ENCODE data around the gene LRMDA. TPM values are rescaled to one million over a fixed set of nuclear protein-coding genes. Genes with fewer than 3 reads are reported as not detected.

LRMDA gene
- total RNA-seq, 4 donors from 2014 or later = 0.76 to 6.4 (median 1.3) TPM

DNA sequence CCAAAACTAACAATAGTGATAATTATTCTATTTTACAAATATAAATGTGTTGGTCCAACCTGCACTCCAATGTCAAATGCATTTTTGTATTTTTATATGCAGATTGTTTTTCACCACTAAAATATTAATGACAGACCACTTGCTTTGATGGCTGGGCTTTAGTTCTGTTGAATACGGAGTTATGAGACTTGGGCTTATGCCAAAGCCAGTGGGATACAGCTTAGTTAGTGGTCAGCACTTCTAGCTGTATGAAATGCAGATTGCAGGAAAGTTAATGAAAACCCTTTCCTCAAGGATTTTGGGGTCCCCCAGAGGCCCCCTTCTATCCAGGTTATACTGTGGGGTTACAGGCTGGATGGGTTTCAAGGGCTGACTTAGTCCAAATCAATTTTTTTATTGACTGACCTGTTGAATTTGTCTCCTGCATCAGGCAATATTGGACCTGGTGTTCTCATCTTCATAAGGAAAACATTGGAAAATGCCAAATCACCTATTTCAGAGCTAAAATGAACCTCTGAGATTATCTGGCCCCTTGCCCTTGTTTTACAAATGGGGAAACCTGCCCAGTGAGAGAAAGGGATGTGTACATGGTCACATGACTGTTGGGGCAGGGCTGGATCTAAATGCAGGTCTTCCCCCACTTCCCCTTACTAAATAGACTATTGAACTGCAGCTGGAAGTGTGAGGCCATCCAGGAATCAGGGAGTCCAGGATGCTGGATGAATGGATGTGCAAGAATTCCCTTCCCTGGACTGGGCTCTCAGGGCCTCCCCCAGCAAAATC, 1120.9 kb downstream of the LRMDA start:
- WGBS, 2 donors = 80 to 87% methylated on average over 1 of the region's 1 CpG
- intact Hi-C loops (cut with DNase I; ENCODE audit: low total_unique reads) = no loop called here
- TF ChIP-seq, protein P1, sequence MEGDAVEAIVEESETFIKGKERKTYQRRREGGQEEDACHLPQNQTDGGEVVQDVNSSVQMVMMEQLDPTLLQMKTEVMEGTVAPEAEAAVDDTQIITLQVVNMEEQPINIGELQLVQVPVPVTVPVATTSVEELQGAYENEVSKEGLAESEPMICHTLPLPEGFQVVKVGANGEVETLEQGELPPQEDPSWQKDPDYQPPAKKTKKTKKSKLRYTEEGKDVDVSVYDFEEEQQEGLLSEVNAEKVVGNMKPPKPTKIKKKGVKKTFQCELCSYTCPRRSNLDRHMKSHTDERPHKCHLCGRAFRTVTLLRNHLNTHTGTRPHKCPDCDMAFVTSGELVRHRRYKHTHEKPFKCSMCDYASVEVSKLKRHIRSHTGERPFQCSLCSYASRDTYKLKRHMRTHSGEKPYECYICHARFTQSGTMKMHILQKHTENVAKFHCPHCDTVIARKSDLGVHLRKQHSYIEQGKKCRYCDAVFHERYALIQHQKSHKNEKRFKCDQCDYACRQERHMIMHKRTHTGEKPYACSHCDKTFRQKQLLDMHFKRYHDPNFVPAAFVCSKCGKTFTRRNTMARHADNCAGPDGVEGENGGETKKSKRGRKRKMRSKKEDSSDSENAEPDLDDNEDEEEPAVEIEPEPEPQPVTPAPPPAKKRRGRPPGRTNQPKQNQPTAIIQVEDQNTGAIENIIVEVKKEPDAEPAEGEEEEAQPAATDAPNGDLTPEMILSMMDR (IDR thresholded peaks at IDR 0.05) = no peak
- no peak for TF ChIP-seq POLR2A (IDR thresholded peaks at IDR 0.05)
- no peak overlapping the region for H3K4me3 ChIP-seq (ENCODE audit: low read depth, poor library complexity, severe bottlenecking)
- DNase-seq (ENCODE audit: low spot score in 2 of 2) = no peak

DNA sequence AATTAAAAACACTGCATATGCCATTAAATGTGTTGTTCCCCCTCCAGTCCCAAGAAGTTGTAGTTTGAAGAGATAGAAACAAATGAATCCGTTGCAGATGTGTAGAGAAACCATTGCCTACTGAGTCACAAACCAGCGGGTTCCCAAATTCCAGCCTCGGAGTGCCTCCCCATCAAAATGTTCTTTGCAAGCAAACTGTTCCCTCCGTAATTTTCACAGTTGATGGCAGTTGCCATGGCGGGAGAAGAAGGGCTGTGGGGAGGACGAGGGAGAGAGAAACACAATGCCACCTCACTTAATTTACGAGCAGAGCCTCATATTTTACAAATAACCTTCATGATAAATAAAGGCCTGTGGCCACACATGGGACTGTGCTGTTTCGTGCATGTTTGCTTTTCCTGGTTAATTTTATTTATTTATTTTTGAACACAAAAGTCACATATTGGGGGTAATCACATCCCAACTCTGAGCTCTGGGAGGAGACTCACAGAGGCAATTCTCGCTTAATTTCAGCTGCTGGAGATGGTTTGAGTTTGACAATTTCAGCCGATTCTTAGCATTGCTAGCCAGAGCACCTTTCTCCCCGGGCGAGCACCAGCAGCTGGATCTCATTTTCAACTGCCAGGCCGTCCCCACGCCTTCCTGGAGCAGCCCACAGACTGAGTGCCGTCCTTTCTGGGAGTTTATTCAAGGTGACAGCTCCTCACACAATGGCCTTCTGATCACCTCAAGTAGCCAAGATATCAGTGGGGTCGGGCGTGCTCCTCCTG, 1122.0 kb downstream of the LRMDA start:
- TF ChIP-seq, protein P1 (IDR thresholded peaks at IDR 0.05) = no peak
- TF ChIP-seq POLR2A (IDR thresholded peaks at IDR 0.05) = no peak
- no peak overlapping the region for H3K4me3 ChIP-seq (ENCODE audit: low read depth, poor library complexity, severe bottlenecking)
- DNase-seq (ENCODE audit: low spot score in 2 of 2) = no peak
- intact Hi-C loops (cut with DNase I; ENCODE audit: low total_unique reads) = no loop called here
- 71% methylated on average over 17 of the region's 17 CpGs for WGBS, 2 donors

DNA sequence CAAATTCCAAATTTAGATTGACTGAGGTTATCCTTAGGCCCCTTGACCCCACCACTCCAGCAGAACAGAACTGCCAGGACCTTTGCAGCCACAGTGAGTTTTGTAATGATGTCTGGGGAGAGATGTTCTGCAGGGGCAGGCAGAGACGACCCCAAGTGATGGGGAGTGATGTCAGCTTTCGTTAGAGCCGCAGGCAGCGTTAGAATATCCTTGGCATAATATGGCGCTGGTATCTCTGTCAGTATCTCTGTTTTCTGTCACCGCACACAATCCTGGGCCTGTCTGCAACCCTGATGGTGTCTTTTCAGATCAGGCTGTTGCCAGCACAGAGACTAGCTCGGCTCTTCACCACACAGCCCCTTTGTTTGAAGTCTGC, 1122.6 kb downstream of the LRMDA start:
- TF ChIP-seq, protein P1 (IDR thresholded peaks at IDR 0.05) = no peak
- no peak for TF ChIP-seq POLR2A (IDR thresholded peaks at IDR 0.05)
- WGBS, 2 donors = 80 to 86% methylated on average over 7 of the region's 7 CpGs
- no peak for DNase-seq (ENCODE audit: low spot score in 2 of 2)
- intact Hi-C loops (cut with DNase I; ENCODE audit: low total_unique reads) = no loop called here
- H3K4me3 ChIP-seq (ENCODE audit: low read depth, poor library complexity, severe bottlenecking) = no peak overlapping the region

DNA sequence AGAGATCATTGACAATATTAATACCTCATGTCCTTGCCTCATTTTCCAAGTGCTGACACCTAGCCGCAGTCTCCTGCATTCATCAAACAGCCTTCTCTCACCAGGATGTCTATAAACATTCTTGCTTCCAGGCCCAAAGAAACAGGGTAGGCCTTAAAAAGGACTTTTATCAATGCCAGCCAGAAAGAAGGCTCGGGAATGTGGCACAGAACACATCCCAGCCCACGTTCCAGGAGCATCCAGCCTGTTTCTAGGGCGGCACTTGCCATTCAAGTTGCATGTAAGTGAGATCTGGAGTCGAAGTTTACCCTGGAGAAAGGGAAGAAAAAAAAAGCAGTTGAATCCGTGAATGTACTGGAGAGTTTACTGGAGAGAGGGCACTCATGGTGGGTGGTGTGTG, 1123.1 kb downstream of the LRMDA start:
- intact Hi-C loops (cut with DNase I; ENCODE audit: low total_unique reads) = no loop called here
- 76 to 79% methylated on average over 6 of the region's 6 CpGs for WGBS, 2 donors
- no peak for DNase-seq (ENCODE audit: low spot score in 2 of 2)
- no peak overlapping the region for H3K4me3 ChIP-seq (ENCODE audit: low read depth, poor library complexity, severe bottlenecking)
- TF ChIP-seq, protein P1 (IDR thresholded peaks at IDR 0.05) = no peak
- TF ChIP-seq POLR2A (IDR thresholded peaks at IDR 0.05) = no peak

DNA sequence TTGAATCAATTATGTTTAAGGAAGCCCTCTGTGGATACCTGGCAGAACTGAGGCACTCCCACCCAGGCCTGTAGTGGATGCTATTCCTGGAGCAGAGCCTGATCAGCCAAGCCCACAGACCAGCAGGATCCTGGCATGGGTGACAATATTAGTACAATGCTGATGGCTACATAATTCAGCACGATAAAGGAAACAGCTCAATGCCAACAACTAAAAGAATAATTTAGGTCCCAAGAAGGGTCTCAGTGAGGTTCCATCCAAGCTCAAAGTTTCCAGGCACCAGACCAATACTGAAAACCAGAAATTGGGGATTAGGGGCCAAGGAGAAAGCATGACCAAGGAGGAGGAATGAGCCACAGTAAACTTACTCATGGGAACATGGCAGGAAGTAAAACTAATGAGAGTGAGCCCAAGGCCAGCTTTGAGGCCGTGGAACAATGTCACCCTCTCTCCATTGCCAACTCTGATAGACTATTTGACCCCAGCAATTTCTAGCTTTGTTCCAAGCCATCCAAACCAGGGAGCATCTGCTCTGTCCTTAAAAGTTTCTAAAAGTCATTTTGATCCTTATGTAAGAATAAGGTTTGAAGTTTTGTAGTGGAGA, 1123.7 kb downstream of the LRMDA start:
- 40 to 51% methylated on average over 2 of the region's 2 CpGs for WGBS, 2 donors
- no peak for TF ChIP-seq POLR2A (IDR thresholded peaks at IDR 0.05)
- TF ChIP-seq, protein P1 (IDR thresholded peaks at IDR 0.05) = no peak
- no peak for DNase-seq (ENCODE audit: low spot score in 2 of 2)
- no peak overlapping the region for H3K4me3 ChIP-seq (ENCODE audit: low read depth, poor library complexity, severe bottlenecking)
- intact Hi-C loops (cut with DNase I; ENCODE audit: low total_unique reads) = no loop called here
